IMR-90 (cell line): ENCODE measurements around the gene HMG20B. TPM values are rescaled to one million over a fixed set of nuclear protein-coding genes. Genes with fewer than 3 reads are reported as not detected.

ENCODE experiments used
- ATAC-seq: fragments of 200-7000 bp; cut with Tn5 transposase; 2 replicates; pipeline ENCODE4 v1.9.1; 2020; ENCODE audit warnings: low read depth, mild to moderate bottlenecking, moderate library complexity
- BruUV-seq: library from RNA; stranded (reverse); fragments of 400-500 nt; replicated peaks from 2 replicates; lab custom pipeline; 2021; lab: Mats Ljungman, UMichigan
- CTCF ChIA-PET: fragments of 300-600 bp; formaldehyde crosslinking; extraction: SDS; loops from one replicate; lab custom pipeline; 2021; ENCODE audit warnings: antibody characterized with exemption; lab: Yijun Ruan, JAX
- POLR2A ChIA-PET: fragments of 300-600 bp; sonication (Branson Sonifier 250); formaldehyde crosslinking; loops from one replicate; lab custom pipeline; 2022; ENCODE audit warnings: antibody characterized with exemption; ENCODE audit not compliant: unreplicated experiment; lab: Charles Lee
- DNase-seq: peaks from one replicate; pipeline ENCODE4 v3.0.0; 2013
- H2AFZ ChIP-seq: replicated peaks from 2 replicates; pipeline ENCODE3; 2013; ENCODE audit warnings: low read length, mild to moderate bottlenecking; ENCODE audit not compliant: poor library complexity
- H2AK5ac ChIP-seq: 2 replicates; pipeline ENCODE4 v1.6.1; 2013; ENCODE audit warnings: low read depth, low read length, inconsistent platforms
- H2AK9ac ChIP-seq: replicated peaks from 2 replicates; pipeline ENCODE3; 2013; ENCODE audit warnings: mild to moderate bottlenecking, low read depth, low read length, moderate library complexity; ENCODE audit not compliant: poor library complexity
- H2BK120ac ChIP-seq: 2 replicates; pipeline ENCODE4 v1.6.1; 2013; ENCODE audit warnings: low read depth, low read length, inconsistent platforms
- H2BK15ac ChIP-seq: 3 replicates; pipeline ENCODE4 v1.6.1; 2013; ENCODE audit warnings: low read depth, low read length, inconsistent platforms
- H2BK20ac ChIP-seq: 2 replicates; pipeline ENCODE4 v1.6.1; 2013; ENCODE audit warnings: low read depth, mild to moderate bottlenecking, inconsistent platforms, low read length, moderate library complexity
- H2BK5ac ChIP-seq: 2 replicates; pipeline ENCODE4 v1.6.1; 2013; ENCODE audit warnings: mild to moderate bottlenecking, low read depth, low read length, inconsistent platforms; ENCODE audit not compliant: poor library complexity, severe bottlenecking
- H3K14ac ChIP-seq: replicated peaks from 2 replicates; pipeline ENCODE4 v1.6.1; 2013; ENCODE audit warnings: low read depth, low read length, inconsistent platforms
- H3K18ac ChIP-seq: 2 replicates; pipeline ENCODE4 v1.6.1; 2013; ENCODE audit warnings: low read depth, low read length, control low read depth
- H3K23ac ChIP-seq: 2 replicates; pipeline ENCODE4 v1.6.1; 2013; ENCODE audit warnings: low read depth, low read length, inconsistent platforms
- H3K27ac ChIP-seq: 2 replicates; pipeline ENCODE4 v1.5.1; 2013; ENCODE audit warnings: mild to moderate bottlenecking, control low read depth, low read length; ENCODE audit not compliant: insufficient read depth
- H3K27me3 ChIP-seq: 2 replicates; pipeline ENCODE4 v1.6.1; 2013; ENCODE audit warnings: low read length; ENCODE audit not compliant: control insufficient read depth, insufficient read depth
- H3K36me3 ChIP-seq: 2 replicates; pipeline ENCODE4 v1.6.1; 2013; ENCODE audit warnings: low read length, mixed read lengths; ENCODE audit not compliant: control insufficient read depth, insufficient read depth
- H3K4ac ChIP-seq: 2 replicates; pipeline ENCODE4 v1.6.1; 2013; ENCODE audit warnings: low read depth, low read length, inconsistent platforms
- H3K4me1 ChIP-seq: 2 replicates; pipeline ENCODE4 v1.6.1; 2013; ENCODE audit warnings: low read length, mixed read lengths; ENCODE audit not compliant: control insufficient read depth, insufficient read depth
- H3K4me2 ChIP-seq: 2 replicates; pipeline ENCODE4 v1.6.1; 2013; ENCODE audit warnings: low read depth, mild to moderate bottlenecking, control low read depth, low read length, moderate library complexity
- H3K4me3 ChIP-seq: 2 replicates; pipeline ENCODE4 v1.5.1; 2013; ENCODE audit warnings: low read depth, mild to moderate bottlenecking, control low read depth, low read length, moderate library complexity; ENCODE audit not compliant: insufficient read depth
- H3K56ac ChIP-seq: 2 replicates; pipeline ENCODE4 v1.6.1; 2013; ENCODE audit warnings: low read length, inconsistent platforms; ENCODE audit not compliant: insufficient read depth; ENCODE audit errors: extremely low read depth
- H3K79me1 ChIP-seq, 2 experiments: 2 replicates each; pipeline ENCODE4 v1.6.1; 2013; ENCODE audit warnings: low read length in 2 of 2, inconsistent platforms in 1 of 2, low read depth in 1 of 2
- H3K9ac ChIP-seq: 2 replicates; pipeline ENCODE4 v1.6.1; 2013; ENCODE audit warnings: low read depth, low read length, control low read depth
- H3K9me1 ChIP-seq: 2 replicates; pipeline ENCODE4 v1.6.1; 2013; ENCODE audit warnings: low read length, inconsistent platforms; ENCODE audit not compliant: insufficient read depth
- H3K9me3 ChIP-seq: 2 replicates; pipeline ENCODE4 v1.6.1; 2013; ENCODE audit warnings: low read length; ENCODE audit not compliant: control insufficient read depth, insufficient read depth
- H4K20me1 ChIP-seq: 2 replicates; pipeline ENCODE4 v1.6.1; 2013; ENCODE audit warnings: low read length, inconsistent platforms; ENCODE audit not compliant: insufficient read depth
- H4K5ac ChIP-seq: 2 replicates; pipeline ENCODE4 v1.6.1; 2013; ENCODE audit warnings: mild to moderate bottlenecking, low read depth, low read length, control low read depth
- H4K8ac ChIP-seq, 2 experiments: 2 replicates each; pipeline ENCODE4 v1.6.1; 2013; ENCODE audit warnings: low read depth in 2 of 2, low read length in 2 of 2, control low read depth in 1 of 2, inconsistent platforms in 1 of 2
- H4K91ac ChIP-seq: 2 replicates; pipeline ENCODE4 v1.6.1; 2013; ENCODE audit warnings: low read depth, low read length, inconsistent platforms; ENCODE audit not compliant: insufficient read depth
- BHLHE40 ChIP-seq: fragments of 150-350 bp; IDR thresholded peaks from 2 replicates; pipeline ENCODE4 v1.6.1; 2016; ENCODE audit warnings: mild to moderate bottlenecking, low read depth, low read length
- CHD1 ChIP-seq: IDR thresholded peaks from 2 replicates; pipeline ENCODE4 v1.6.1; 2012; ENCODE audit warnings: low read depth, low read length, improper control_type of control experiment
- CTCF ChIP-seq: conservative IDR thresholded peaks from 2 replicates; pipeline ENCODE4 v1.5.1; 2012; ENCODE audit warnings: mild to moderate bottlenecking, low read depth, low read length, improper control_type of control experiment
- ELK1 ChIP-seq: fragments of 150-350 bp; IDR thresholded peaks from 2 replicates; pipeline ENCODE4 v1.6.1; 2016; ENCODE audit warnings: low read depth, mild to moderate bottlenecking, low read length, moderate library complexity, borderline replicate concordance
- FOS ChIP-seq: fragments of 150-350 bp; IDR thresholded peaks from 2 replicates; pipeline ENCODE4 v1.6.1; 2016; ENCODE audit warnings: low read depth, low read length
- MAFK ChIP-seq: IDR thresholded peaks from 2 replicates; pipeline ENCODE4 v1.6.1; 2012; ENCODE audit warnings: low read depth, low read length, improper control_type of control experiment
- MAZ ChIP-seq: IDR thresholded peaks from 2 replicates; pipeline ENCODE4 v1.6.1; 2012; ENCODE audit warnings: low read depth, mild to moderate bottlenecking, low read length, improper control_type of control experiment, moderate library complexity, borderline replicate concordance
- MXI1 ChIP-seq: IDR thresholded peaks from 2 replicates; pipeline ENCODE4 v1.6.1; 2012; ENCODE audit warnings: low read depth, mild to moderate bottlenecking, low read length, moderate library complexity, borderline replicate concordance
- NFE2L2 ChIP-seq: fragments of 150-350 bp; IDR thresholded peaks from 2 replicates; pipeline ENCODE4 v1.6.1; 2016; ENCODE audit warnings: low read depth, mild to moderate bottlenecking, low read length
- POLR2A ChIP-seq: IDR thresholded peaks from 2 replicates; pipeline ENCODE4 v1.6.1; 2012; ENCODE audit warnings: mild to moderate bottlenecking, low read depth, low read length
- RAD21 ChIP-seq: IDR thresholded peaks from 2 replicates; pipeline ENCODE4 v1.6.1; 2012; ENCODE audit warnings: low read length, improper control_type of control experiment
- RCOR1 ChIP-seq: IDR thresholded peaks from 2 replicates; pipeline ENCODE4 v1.6.1; 2012; ENCODE audit warnings: mild to moderate bottlenecking, low read length, improper control_type of control experiment; ENCODE audit not compliant: insufficient replicate concordance
- RFX5 ChIP-seq: IDR thresholded peaks from 2 replicates; pipeline ENCODE4 v1.8.0; 2012; ENCODE audit warnings: low read depth, mild to moderate bottlenecking, low read length, moderate library complexity
- SMC3 ChIP-seq: fragments of 150-350 bp; IDR thresholded peaks from 2 replicates; pipeline ENCODE4 v1.6.1; 2016; ENCODE audit warnings: low read depth, mild to moderate bottlenecking, antibody characterized with exemption, low read length, moderate library complexity
- USF2 ChIP-seq: fragments of 150-350 bp; IDR thresholded peaks from 2 replicates; pipeline ENCODE4 v1.6.1; 2017; ENCODE audit warnings: mild to moderate bottlenecking, antibody characterized with exemption, low read length, low read depth
- WGBS, 2 experiments: methylation state at CpG; one replicate each; pipeline versions ENCODE4 v1.1.5 to v1.1.7; 2013; ENCODE audit warnings: missing lambda C conversion rate in 2 of 2; ENCODE audit not compliant: insufficient read length in 1 of 2; ENCODE audit errors: extremely low coverage in 2 of 2; 5-methylcytosine and 5-hydroxymethylcytosine counted together
- dilution Hi-C: fragments of 300-500 bp; cut with HindIII; formaldehyde crosslinking; loops from one replicate; pipeline ENCODE4 v1.14.3; 2018; ENCODE audit warnings: low sequenced_read_pairs; ENCODE audit not compliant: unreplicated experiment
- in situ Hi-C: fragments of 300-500 bp; cut with MboI; formaldehyde crosslinking; loops from 3 replicates; pipeline ENCODE4 v1.14.3; 2019; ENCODE audit warnings: low sequenced_read_pairs, inconsistent platforms, mixed read lengths
- intact Hi-C: fragments of 100-400 bp; cut with micrococcal nuclease; formaldehyde crosslinking; loops from 2 replicates; pipeline ENCODE4 v1.10.0; 2022
- polyA plus RNA-seq, 3 experiments: library from polyadenylated mRNA; depleted of rRNA; stranded (reverse); fragments of >200 nt; gene quantifications; 2 replicates each; pipeline ENCODE4 v1.2.3, GENCODE V29; 2012; ENCODE audit warnings: low replicate concordance in 1 of 3
- total RNA-seq: library from RNA; depleted of rRNA; stranded (reverse); fragments of >200 nt; gene quantifications from 2 replicates; pipeline ENCODE4 v1.2.3, GENCODE V29; 2012

HMG20B gene
- total and polyA plus RNA-seq, 2 of the 4 experiments (the other 2 are of a cell fraction) = 57.5 to 63.8 TPM

GRCh38 chr19:3585301-3586126 is 12.8 kb downstream of the HMG20B start, which contains the start of gene GIPC3:
Gene GIPC3, plus strand, starts transcription at chr19:3585478. Its CDS starts 120 bp downstream, at chr19:3585598.
- Histone ChIP-seq H3K36me3 (no peaks in the 10 kb centered on the region), H2AFZ (peak within 1 kb of the TSS; percentile 77), H2AK5ac (no peak within 1 kb of the TSS), H3K4me1 (peaks cover 4% of the 10 kb centered on the region), H3K18ac (no peak within 1 kb of the TSS), H3K9me1 (0 out of 2 replicates have a peak, but pooled peaks cover 3% of the 10 kb centered on the region), H2BK5ac (no peak within 1 kb of the TSS), H3K79me1 (no peaks in the 10 kb centered on the region), H3K9ac (no peak within 1 kb of the TSS), H3K27me3 (peaks cover 11% of the 10 kb centered on the region), H2AK9ac (peak within 1 kb of the TSS; percentile 50), H3K4me3 (peak within 1 kb of the TSS; percentile 27), H3K56ac (no peak within 1 kb of the TSS), H4K8ac (0 out of 4 replicates have a peak within 1 kb of the TSS, but pooled peaks of 1 of the 2 experiments have one; percentile 16), H2BK20ac (no peak within 1 kb of the TSS), H4K91ac (no peak within 1 kb of the TSS), H2BK15ac (no peak within 1 kb of the TSS), H2BK120ac (no peak within 1 kb of the TSS), H3K4ac (no peak within 1 kb of the TSS), H3K9me3 (no peaks in the 10 kb centered on the region), H4K5ac (no peak within 1 kb of the TSS), H3K4me2 (peak within 1 kb of the TSS; percentile 42; the same call in 1 of the 2 replicates), H3K23ac (no peak within 1 kb of the TSS), H3K27ac (no peak within 1 kb of the TSS), H4K20me1 (peaks cover 2% of the 10 kb centered on the region; the same call in 1 of the 2 replicates), H3K14ac (no peak within 1 kb of the TSS)
- ChIA-PET CTCF (no interaction called here), POLR2A (no interaction called here)
- dilution Hi-C loops (no loop called here), in situ Hi-C loops (no loop called here), intact Hi-C loops (no loop called here)
- WGBS, 2 experiments = 7% methylated on average over 24 of the region's 84 CpGs; no CpG with 5 or more reads in 1 of the 2 experiments
- ATAC-seq (no peak), DNase-seq (no peak)
- BruUV-seq = no TSS peak
- TF ChIP-seq RFX5 = no peak
- TF ChIP-seq NFE2L2 = no peak
- TF ChIP-seq BHLHE40 = no peak
- TF ChIP-seq POLR2A = no peak
- no peak for TF ChIP-seq CTCF
- no peak for TF ChIP-seq ELK1
- no peak for TF ChIP-seq CHD1
- no peak for TF ChIP-seq RAD21
- no peak for TF ChIP-seq FOS
- TF ChIP-seq MAFK = no peak
- no peak for TF ChIP-seq SMC3
- TF ChIP-seq RCOR1 = no peak
- TF ChIP-seq USF2 = no peak
- TF ChIP-seq MXI1 = no peak
- TF ChIP-seq MAZ = no peak
